Smooth muscle cell (in vitro differentiated cells): Measurements from ENCODE around the gene EFNB1. TPM values are rescaled to one million over a fixed set of nuclear protein-coding genes. Genes with fewer than 3 reads are reported as not detected.
"Not testable (repeated sequence)": the region's sequence is repeated elsewhere in the genome, so short reads cannot be mapped to it uniquely, and the experiment has no call there.

Experiments used
- DNase-seq: peaks from one replicate; lab custom pipeline; 2025; ENCODE audit not compliant: unreplicated experiment; lab: John Stamatoyannopoulos, UW
- H2AFZ ChIP-seq: fragments of 200-600 bp; sonication (generic); 2 replicates; pipeline ENCODE4 v1.6.0; 2016; ENCODE audit warnings: antibody characterized with exemption, low read depth, mild to moderate bottlenecking
- H3F3A ChIP-seq: fragments of 200-600 bp; sonication (generic); 2 replicates; pipeline ENCODE4 v1.6.0; 2017; ENCODE audit warnings: antibody characterized with exemption, low read depth
- H3K27ac ChIP-seq: fragments of 200-600 bp; sonication (generic); 2 replicates; pipeline ENCODE4 v1.5.1; 2016; ENCODE audit warnings: low read depth, mild to moderate bottlenecking
- H3K27me3 ChIP-seq: fragments of 200-600 bp; sonication (generic); 2 replicates; pipeline ENCODE4 v1.6.1; 2016; ENCODE audit warnings: low read depth, mild to moderate bottlenecking
- H3K36me3 ChIP-seq: fragments of 200-600 bp; sonication (generic); 2 replicates; pipeline ENCODE4 v1.5.1; 2016; ENCODE audit warnings: low read depth
- H3K4me1 ChIP-seq: fragments of 200-600 bp; sonication (generic); 2 replicates; pipeline ENCODE4 v1.5.1; 2016; ENCODE audit warnings: low read depth
- H3K4me2 ChIP-seq: fragments of 200-600 bp; sonication (generic); 2 replicates; pipeline ENCODE4 v1.6.0; 2016; ENCODE audit warnings: mild to moderate bottlenecking
- H3K4me3 ChIP-seq: fragments of 200-600 bp; sonication (generic); 2 replicates; pipeline ENCODE4 v1.5.1; 2016; ENCODE audit warnings: mild to moderate bottlenecking
- H3K79me2 ChIP-seq: fragments of 200-600 bp; sonication (generic); 2 replicates; pipeline ENCODE4 v1.6.0; 2016; ENCODE audit warnings: low read depth, mild to moderate bottlenecking
- H3K9ac ChIP-seq: fragments of 200-600 bp; sonication (generic); 2 replicates; pipeline ENCODE4 v1.6.0; 2016; ENCODE audit warnings: low read depth
- H3K9me3 ChIP-seq: fragments of 200-600 bp; sonication (generic); replicated peaks from 2 replicates; pipeline ENCODE4 v1.5.1; 2016; ENCODE audit warnings: low read depth
- H4K20me1 ChIP-seq: fragments of 200-600 bp; sonication (generic); 2 replicates; pipeline ENCODE4 v1.6.0; 2016; ENCODE audit warnings: low read depth
- CTCF ChIP-seq: fragments of 200-600 bp; sonication (generic); IDR thresholded peaks from 2 replicates; pipeline ENCODE4 v1.5.1; 2017; ENCODE audit warnings: borderline replicate concordance, mild to moderate bottlenecking, antibody characterized with exemption; ENCODE audit not compliant: insufficient read depth, poor library complexity, severe bottlenecking
- WGBS: methylation state at CpG from one replicate; pipeline ENCODE4 v1.1.7; 2016; ENCODE audit warnings: low lambda C conversion rate; 5-methylcytosine and 5-hydroxymethylcytosine counted together
- polyA plus RNA-seq: library from polyadenylated mRNA; unstranded; fragments of >200 nt; fragmentation: Nextera tagmentation; extraction: Ambion mirVana; gene quantifications from 2 replicates; pipeline ENCODE4 v1.2.1, GENCODE V29; 2016
- total RNA-seq: library from RNA; depleted of rRNA; stranded (reverse); fragments of >200 nt; gene quantifications from 2 replicates; pipeline ENCODE4 v1.2.3, GENCODE V29; 2014

The EFNB1 gene
- total and polyA plus RNA-seq, 2 experiments from 2014 or later, result 41.4 to 58.3 TPM

GRCh38 chrX:68789966-68790365, 38.9 kb upstream of the EFNB1 start:
- no peaks in the 10 kb centered on the region for H3K9me3 ChIP-seq
- H3K27ac ChIP-seq, result no peak overlapping the region
- no peak for DNase-seq
- H3K4me1 ChIP-seq, result no peaks in the 10 kb centered on the region
- WGBS, result 51% methylated on average over 3 of the region's 3 CpGs
- H3K9ac ChIP-seq, result no peak overlapping the region
- H3K79me2 ChIP-seq, result no peaks in the 10 kb centered on the region
- no peak for TF ChIP-seq CTCF
- H3K4me2 ChIP-seq, result no peak overlapping the region
- no peaks in the 10 kb centered on the region for H3K27me3 ChIP-seq
- no peaks in the 10 kb centered on the region for H4K20me1 ChIP-seq
- no peak overlapping the region for H3K4me3 ChIP-seq
- H2AFZ ChIP-seq, result no peak overlapping the region
- no peaks in the 10 kb centered on the region for H3K36me3 ChIP-seq
- H3F3A ChIP-seq, result no peaks in the 10 kb centered on the region

GRCh38 chrX:68792083-68792482, 36.7 kb upstream of the EFNB1 start:
- no peak for DNase-seq
- 58% methylated on average over 1 of the region's 1 CpG for WGBS
- H3K27ac ChIP-seq, result no peak overlapping the region
- no peaks in the 10 kb centered on the region for H3K36me3 ChIP-seq
- no peak overlapping the region for H3K4me2 ChIP-seq
- H3K27me3 ChIP-seq, result no peaks in the 10 kb centered on the region
- no peak for TF ChIP-seq CTCF
- H2AFZ ChIP-seq, result no peak overlapping the region
- H3F3A ChIP-seq, result no peaks in the 10 kb centered on the region
- H4K20me1 ChIP-seq, result no peaks in the 10 kb centered on the region
- H3K79me2 ChIP-seq, result no peaks in the 10 kb centered on the region
- H3K9me3 ChIP-seq, result no peaks in the 10 kb centered on the region
- H3K4me3 ChIP-seq, result no peak overlapping the region
- no peak overlapping the region for H3K9ac ChIP-seq
- no peaks in the 10 kb centered on the region for H3K4me1 ChIP-seq

- TF ChIP-seq CTCF, result no peak
- Histone ChIP-seq H3K4me2 (no peak overlapping the region), H3K27ac (no peak overlapping the region), H3K4me3 (no peak overlapping the region), H3F3A (no peaks in the 10 kb centered on the region), H3K36me3 (no peaks in the 10 kb centered on the region), H3K27me3 (no peaks in the 10 kb centered on the region), H4K20me1 (no peaks in the 10 kb centered on the region), H3K9ac (no peak overlapping the region), H3K9me3 (no peaks in the 10 kb centered on the region), H2AFZ (no peak overlapping the region), H3K4me1 (no peaks in the 10 kb centered on the region), H3K79me2 (no peaks in the 10 kb centered on the region)
- WGBS, result 82% methylated on average over 4 of the region's 4 CpGs
- no peak for DNase-seq
These were observed 34.4 kb upstream of the EFNB1 start for GRCh38 chrX:68794461-68794860.

- Histone ChIP-seq H3K36me3 (no peaks in the 10 kb centered on the region), H3K4me2 (no peak overlapping the region), H3K4me3 (no peak overlapping the region), H3K9ac (no peak overlapping the region), H3K9me3 (no peaks in the 10 kb centered on the region), H3K79me2 (no peaks in the 10 kb centered on the region), H3F3A (no peaks in the 10 kb centered on the region), H4K20me1 (no peaks in the 10 kb centered on the region), H3K27ac (no peak overlapping the region), H3K4me1 (no peaks in the 10 kb centered on the region), H2AFZ (no peak overlapping the region), H3K27me3 (no peaks in the 10 kb centered on the region)
- TF ChIP-seq CTCF, result no peak
- 74% methylated on average over 3 of the region's 3 CpGs for WGBS
- no peak for DNase-seq
These were observed 33.1 kb upstream of the EFNB1 start for GRCh38 chrX:68795741-68796140.

GRCh38 chrX:68798400-68798799, 30.4 kb upstream of the EFNB1 start:
- not testable (repeated sequence) for H3K9ac ChIP-seq, H3K4me1 ChIP-seq, H3K36me3 ChIP-seq, H3K9me3 ChIP-seq, H3K4me2 ChIP-seq, DNase-seq, H4K20me1 ChIP-seq, H3K27me3 ChIP-seq, H3K79me2 ChIP-seq, H2AFZ ChIP-seq, H3K27ac ChIP-seq, H3K4me3 ChIP-seq, H3F3A ChIP-seq
